Measurements from ENCODE around the gene LIN7B.

Gene LIN7B

DNA sequence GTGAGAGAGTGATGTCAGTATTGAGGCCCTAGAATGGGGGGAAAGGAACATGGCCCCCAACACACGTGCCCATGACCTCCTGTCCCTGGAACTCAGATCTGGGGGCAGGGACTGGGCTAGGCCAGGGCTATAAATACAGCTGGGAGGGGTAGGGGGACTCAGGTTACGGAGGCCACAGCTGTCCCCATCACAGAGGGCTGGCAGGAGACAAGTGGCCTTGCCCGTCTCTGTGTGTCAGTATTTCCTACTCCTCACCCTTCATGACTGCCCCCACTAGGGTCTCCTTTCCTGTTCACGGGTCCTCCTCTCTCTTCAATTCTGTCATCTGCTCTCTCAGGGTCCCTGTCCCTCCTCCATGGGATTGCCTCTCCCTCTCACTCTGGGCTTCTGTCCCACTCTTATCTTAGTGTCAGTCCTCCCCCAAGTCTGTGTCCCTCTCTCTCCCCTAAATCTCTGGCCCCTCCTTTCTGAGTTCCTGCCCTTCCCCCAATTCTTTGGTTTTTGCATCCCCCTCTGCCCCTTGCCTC lies 41.7 kb downstream of the LIN7B start:
- Histone ChIP-seq H3K4me3 (peak overlapping the region; percentile 3 to 32), H3K9me3 (no peaks in the 10 kb centered on the region), H3K36me3 (no peaks in the 10 kb centered on the region), H3K27ac (peak overlapping the region; percentile 66 to 72), H3K27me3 (no peaks in the 10 kb centered on the region), H3K4me1 (peaks cover 0 to 55% (median 41%) of the 10 kb centered on the region in 4 donors)
- DNase-seq, result no peak
- intact Hi-C loops (cut with DNase I; ENCODE audit: low total_unique reads), result no loop called here
- TF ChIP-seq, protein P1, sequence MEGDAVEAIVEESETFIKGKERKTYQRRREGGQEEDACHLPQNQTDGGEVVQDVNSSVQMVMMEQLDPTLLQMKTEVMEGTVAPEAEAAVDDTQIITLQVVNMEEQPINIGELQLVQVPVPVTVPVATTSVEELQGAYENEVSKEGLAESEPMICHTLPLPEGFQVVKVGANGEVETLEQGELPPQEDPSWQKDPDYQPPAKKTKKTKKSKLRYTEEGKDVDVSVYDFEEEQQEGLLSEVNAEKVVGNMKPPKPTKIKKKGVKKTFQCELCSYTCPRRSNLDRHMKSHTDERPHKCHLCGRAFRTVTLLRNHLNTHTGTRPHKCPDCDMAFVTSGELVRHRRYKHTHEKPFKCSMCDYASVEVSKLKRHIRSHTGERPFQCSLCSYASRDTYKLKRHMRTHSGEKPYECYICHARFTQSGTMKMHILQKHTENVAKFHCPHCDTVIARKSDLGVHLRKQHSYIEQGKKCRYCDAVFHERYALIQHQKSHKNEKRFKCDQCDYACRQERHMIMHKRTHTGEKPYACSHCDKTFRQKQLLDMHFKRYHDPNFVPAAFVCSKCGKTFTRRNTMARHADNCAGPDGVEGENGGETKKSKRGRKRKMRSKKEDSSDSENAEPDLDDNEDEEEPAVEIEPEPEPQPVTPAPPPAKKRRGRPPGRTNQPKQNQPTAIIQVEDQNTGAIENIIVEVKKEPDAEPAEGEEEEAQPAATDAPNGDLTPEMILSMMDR (IDR thresholded peaks at IDR 0.05), result no peak

DNA sequence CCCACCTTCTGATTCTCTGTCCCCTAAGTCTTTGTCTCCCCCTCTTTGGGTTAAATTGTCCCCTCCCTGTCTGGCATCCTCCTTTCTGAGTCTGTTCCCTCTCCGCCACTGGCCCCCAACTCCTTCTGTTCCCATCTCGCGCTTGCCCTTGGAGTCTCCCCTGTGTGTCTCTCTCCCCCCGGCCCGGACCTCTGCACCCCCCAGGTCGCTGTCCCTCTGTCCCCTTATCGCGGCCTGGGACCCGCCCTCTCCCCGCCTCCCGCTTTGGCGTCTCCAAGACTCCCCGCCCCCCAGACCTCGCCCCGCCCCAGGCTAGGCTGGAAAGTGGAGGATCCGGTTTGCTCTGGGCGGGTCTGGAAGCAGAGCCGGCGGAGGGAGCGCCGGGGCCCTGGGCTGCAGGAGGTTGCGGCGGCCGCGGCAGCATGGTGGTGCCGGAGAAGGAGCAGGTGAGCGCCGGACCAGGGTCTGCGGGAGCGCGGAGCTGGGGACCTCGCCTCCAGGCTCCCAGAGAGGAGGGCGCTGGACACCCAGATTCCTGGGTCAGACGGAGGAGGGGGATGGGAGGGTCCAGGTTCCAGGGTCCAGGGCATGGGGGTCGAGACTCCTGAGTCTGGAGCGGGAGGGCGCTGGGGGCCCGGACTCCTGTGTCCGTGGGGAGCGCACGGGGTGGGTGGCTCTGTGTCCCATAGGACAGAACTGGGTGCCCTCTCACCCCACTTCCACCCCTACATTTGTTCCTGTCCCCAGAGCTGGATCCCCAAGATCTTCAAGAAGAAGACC lies 43.5 kb downstream of the LIN7B start, which contains the start of gene TRPM4:
TRPM4 (plus strand) TSS at position 348 of the 780 bp plus-strand sequence; CDS start at position 423, 75 bp downstream.
- peak within 1 kb of the TSS; percentile 90 to 94 for H3K27ac ChIP-seq
- no peaks in the 10 kb centered on the region for H3K9me3 ChIP-seq
- H3K36me3 ChIP-seq, result peaks cover 0 to 6% (median 5%) of the 10 kb centered on the region in 3 donors
- H3K27me3 ChIP-seq, result no peaks in the 10 kb centered on the region
- intact Hi-C loops (cut with DNase I; ENCODE audit: low total_unique reads), result no loop called here
- peak within 1 kb of the TSS; percentile 82 to 100 for H3K4me3 ChIP-seq
- peaks cover 0 to 44% (median 28%) of the 10 kb centered on the region in 4 donors for H3K4me1 ChIP-seq
- DNase-seq, result peak; percentile 91 to 95
- TF ChIP-seq, protein P1 (IDR thresholded peaks at IDR 0.05), result no peak

DNA sequence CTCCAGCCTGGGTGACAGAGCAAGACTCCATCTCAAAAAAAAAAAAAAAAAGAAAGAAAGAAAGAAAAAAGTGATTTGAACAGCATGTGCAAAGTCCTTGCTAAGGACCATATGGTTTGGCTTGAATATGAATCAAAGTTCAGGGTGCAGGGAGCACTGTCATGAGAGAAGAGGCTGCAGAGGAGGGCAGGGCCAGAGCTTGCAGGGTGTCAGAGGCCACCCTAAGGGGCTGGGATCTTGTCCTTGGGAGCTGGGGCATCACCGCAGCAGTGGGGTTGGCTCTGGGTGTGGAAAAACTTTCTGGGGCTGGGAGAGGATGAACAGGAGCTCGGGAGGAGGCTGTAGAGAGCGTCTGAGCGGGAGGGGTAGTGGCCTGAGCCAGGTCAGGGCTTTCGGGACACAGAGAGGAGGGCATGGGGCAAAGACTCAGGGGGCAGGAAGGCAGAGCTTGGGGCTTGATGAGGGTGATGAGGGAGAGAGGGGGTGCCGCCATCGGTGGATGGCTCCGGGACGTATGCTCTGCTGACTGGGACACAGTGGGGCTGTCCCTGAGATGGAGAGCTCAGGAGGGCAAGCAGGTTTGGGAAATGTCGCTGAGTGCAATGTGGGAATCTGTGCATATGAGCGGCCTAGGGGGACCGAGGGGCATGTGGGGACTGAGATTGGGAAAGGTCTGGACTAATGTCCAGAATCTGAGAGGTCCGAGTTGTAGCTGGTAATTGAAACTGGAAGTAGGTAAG lies 46.5 kb downstream of the LIN7B start:
- no peaks in the 10 kb centered on the region for H3K9me3 ChIP-seq
- no peak overlapping the region for H3K4me3 ChIP-seq
- no peak overlapping the region for H3K27ac ChIP-seq
- intact Hi-C loops (cut with DNase I; ENCODE audit: low total_unique reads), result no loop called here
- TF ChIP-seq, protein P1 (IDR thresholded peaks at IDR 0.05), result no peak
- H3K27me3 ChIP-seq, result no peaks in the 10 kb centered on the region
- DNase-seq, result no peak
- peaks cover 0 to 52% (median 32%) of the 10 kb centered on the region in 4 donors for H3K4me1 ChIP-seq
- peaks cover 0 to 6% (median 5%) of the 10 kb centered on the region in 3 donors for H3K36me3 ChIP-seq

GRCh38 chr19:49161987-49162386 lies 47.8 kb downstream of the LIN7B start:
- H3K4me1 ChIP-seq, result peaks cover 0 to 52% (median 34%) of the 10 kb centered on the region in 4 donors
- no peak for DNase-seq
- peaks cover 0 to 6% (median 5%) of the 10 kb centered on the region in 3 donors for H3K36me3 ChIP-seq
- no peaks in the 10 kb centered on the region for H3K27me3 ChIP-seq
- H3K4me3 ChIP-seq, result no peak overlapping the region
- TF ChIP-seq, protein P1 (IDR thresholded peaks at IDR 0.05), result no peak
- H3K27ac ChIP-seq, result no peak overlapping the region
- intact Hi-C loops (cut with DNase I; ENCODE audit: low total_unique reads), result no loop called here
- H3K9me3 ChIP-seq, result no peaks in the 10 kb centered on the region

DNA sequence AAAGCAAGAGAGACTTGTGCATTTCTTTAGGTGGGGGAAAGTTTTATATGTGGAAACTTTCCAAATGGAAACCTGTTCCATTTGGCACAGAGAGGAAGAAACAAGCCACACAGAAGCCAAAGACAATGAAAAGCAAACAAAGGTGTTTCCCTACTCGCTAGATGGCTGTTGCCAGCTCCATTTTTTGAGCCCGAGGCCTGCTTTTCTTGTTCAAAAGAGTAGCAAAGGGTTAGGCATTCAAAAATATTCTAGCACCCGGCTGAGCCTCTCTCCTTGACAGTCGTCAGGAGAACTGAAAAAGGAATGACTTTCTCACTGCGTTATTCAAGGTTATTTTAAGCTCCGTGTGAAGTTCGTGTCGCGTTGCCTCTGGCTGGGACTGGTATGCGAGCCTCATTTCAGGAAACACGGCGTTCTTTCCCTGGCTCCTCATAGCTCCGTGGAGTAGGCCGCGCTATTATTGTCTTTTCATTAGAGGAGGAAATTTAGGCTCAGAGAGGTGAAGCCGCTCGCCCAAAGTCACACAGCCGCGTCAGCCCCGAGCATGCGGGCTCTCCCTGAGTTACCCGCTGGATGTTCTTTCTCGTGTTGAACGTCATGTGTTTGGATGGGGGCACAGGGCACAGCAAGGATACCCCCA lies 51.1 kb downstream of the LIN7B start:
- Histone ChIP-seq H3K27ac (peak overlapping the region; percentile 82 to 87), H3K4me3 (peak overlapping the region; percentile 3 to 12), H3K36me3 (peaks cover 8 to 28% (median 23%) of the 10 kb centered on the region in 3 donors), H3K4me1 (peaks cover 0 to 25% (median 19%) of the 10 kb centered on the region in 4 donors), H3K9me3 (no peaks in the 10 kb centered on the region), H3K27me3 (no peaks in the 10 kb centered on the region)
- intact Hi-C loops (cut with DNase I; ENCODE audit: low total_unique reads), result no loop called here
- TF ChIP-seq, protein P1 (IDR thresholded peaks at IDR 0.05), result no peak
- peak; percentile 42 to 81 for DNase-seq
